A549 (cell line): ENCODE data around the gene TGFBR3. TPM values are rescaled to one million over a fixed set of nuclear protein-coding genes. Genes with fewer than 3 reads are reported as not detected.

Experiments used
- ATAC-seq, 2 experiments: fragments of 200-7000 bp in 1 of 2; fragments of >200 bp in 1 of 2; cut with Nextera tagmentation in 1 of 2; cut with Tn5 transposase in 1 of 2; 3 replicates each; pipeline versions ENCODE4 v1.8.0 to v1.9.1; 2018 to 2020; ENCODE audit warnings: mild to moderate bottlenecking in 1 of 2, moderate library complexity in 1 of 2
- CTCF ChIA-PET: fragments of 300-600 bp; sonication (Branson Sonifier 250); formaldehyde crosslinking; extraction: SDS; loops from one replicate; lab custom pipeline; 2021; ENCODE audit warnings: antibody characterized with exemption, inconsistent platforms; lab: Yijun Ruan, JAX
- POLR2A ChIA-PET: fragments of 350-600 bp; formaldehyde crosslinking; extraction: SDS; loops from one replicate; lab custom pipeline; 2021; ENCODE audit warnings: antibody characterized with exemption, inconsistent platforms; lab: Yijun Ruan, JAX
- DNase-seq, 2 experiments: peaks; one replicate each; pipeline versions ENCODE4 v3.0.0 to v3.0.0-alpha.2; 2011 to 2016; ENCODE audit warnings: low read depth in 1 of 2, low spot score in 1 of 2
- FAIRE-seq: peaks from 2 replicates; lab custom pipeline; 2011; peaks lifted over from hg19 to GRCh38; lab: Jason Lieb, UNC
- H3K27ac ChIP-seq, 2 experiments: fragments of >200 bp; sonication (Bioruptor Twin); formaldehyde crosslinking; 3 replicates each; pipeline ENCODE4 v1.5.1; 2016 to 2017
- H3K4me1 ChIP-seq: fragments of >200 bp; sonication (Bioruptor Twin); formaldehyde crosslinking; 3 replicates; pipeline ENCODE4 v1.6.1; 2016
- H3K4me2 ChIP-seq: fragments of >200 bp; sonication (Bioruptor Twin); formaldehyde crosslinking; 3 replicates; pipeline ENCODE4 v1.6.1; 2016
- H3K4me3 ChIP-seq: fragments of >200 bp; sonication (Bioruptor Twin); formaldehyde crosslinking; 3 replicates; pipeline ENCODE4 v1.5.1; 2016
- H3K9me3 ChIP-seq: fragments of >200 bp; sonication (Bioruptor Twin); formaldehyde crosslinking; 3 replicates; pipeline ENCODE4 v1.6.1; 2016
- BHLHE40 ChIP-seq: IDR thresholded peaks from 2 replicates; pipeline ENCODE4 v1.6.1; 2012; ENCODE audit warnings: low read depth, low read length, inconsistent platforms
- CBX2 ChIP-seq: fragments of 200-600 bp; sonication (generic); IDR thresholded peaks from 2 replicates; pipeline ENCODE4 v1.6.1; 2016; ENCODE audit warnings: low read depth, mild to moderate bottlenecking, borderline replicate concordance
- CEBPB ChIP-seq, 2 experiments: fragments of >200 bp in 1 of 2; sonication (Bioruptor Twin) in 1 of 2; formaldehyde crosslinking in 1 of 2; IDR thresholded peaks; 2 replicates each; pipeline ENCODE4 v1.6.1; 2012 to 2016
- CHD2 ChIP-seq: fragments of 150-350 bp; IDR thresholded peaks from 2 replicates; pipeline ENCODE4 v1.6.1; 2014; ENCODE audit warnings: low read length; ENCODE audit not compliant: partially characterized antibody
- EP300 ChIP-seq, 2 experiments: fragments of >200 bp; sonication (Bioruptor Twin); formaldehyde crosslinking; IDR thresholded peaks; 2 replicates in 1 of 2; 3 replicates in 1 of 2; pipeline ENCODE4 v1.6.1; 2016 to 2017
- FOSL2 ChIP-seq, 2 experiments: fragments of 450-650 bp in 1 of 2; fragments of >200 bp in 1 of 2; sonication (Bioruptor Twin) in 1 of 2; formaldehyde crosslinking; IDR thresholded peaks; 2 replicates each; pipeline versions ENCODE4 v1.5.0 to v1.6.1; 2016 to 2020; ENCODE audit warnings: mild to moderate bottlenecking in 1 of 2, moderate library complexity in 1 of 2
- FOXS1 ChIP-seq: fragments of 250-450 bp; sonication (Bioruptor Pico); IDR thresholded peaks from 2 replicates; pipeline ENCODE4 v1.5.0; 2020; ENCODE audit warnings: mild to moderate bottlenecking, moderate library complexity
- GATA3 ChIP-seq: IDR thresholded peaks from 2 replicates; pipeline ENCODE4 v1.6.1; 2012; ENCODE audit warnings: borderline replicate concordance
- HOXB13 ChIP-seq: fragments of 250-450 bp; sonication (Bioruptor Pico); IDR thresholded peaks from 2 replicates; pipeline ENCODE4 v1.5.0; 2020; ENCODE audit warnings: low read depth, mild to moderate bottlenecking, moderate library complexity
- JUN ChIP-seq, 2 experiments: fragments of >200 bp; sonication (Bioruptor Twin); formaldehyde crosslinking; IDR thresholded peaks; 2 replicates in 1 of 2; 3 replicates in 1 of 2; pipeline ENCODE4 v1.6.1; 2016 to 2017
- KDM1A ChIP-seq: fragments of 200-600 bp; sonication (generic); IDR thresholded peaks from 2 replicates; pipeline ENCODE4 v1.6.1; 2016; ENCODE audit warnings: low read depth, mild to moderate bottlenecking
- KDM5A ChIP-seq: fragments of 200-600 bp; sonication (generic); IDR thresholded peaks from 2 replicates; pipeline ENCODE4 v1.6.1; 2016; ENCODE audit warnings: antibody characterized with exemption, mild to moderate bottlenecking
- MAFK ChIP-seq: fragments of 450-650 bp; IDR thresholded peaks from 2 replicates; pipeline ENCODE4 v1.6.1; 2014; ENCODE audit not compliant: partially characterized antibody
- MAZ ChIP-seq: fragments of 150-350 bp; IDR thresholded peaks from 2 replicates; pipeline ENCODE4 v1.6.1; 2014; ENCODE audit warnings: antibody characterized with exemption, low read depth, low read length, borderline replicate concordance
- MYC ChIP-seq: IDR thresholded peaks from 2 replicates; pipeline ENCODE4 v1.6.1; 2012; ENCODE audit warnings: mild to moderate bottlenecking, inconsistent platforms, low read length, improper control_type of control experiment, borderline replicate concordance
- NR3C1 ChIP-seq: fragments of >200 bp; sonication (Bioruptor Twin); formaldehyde crosslinking; IDR thresholded peaks from 3 replicates; pipeline ENCODE4 v1.6.1; 2017
- PHF8 ChIP-seq: fragments of 200-600 bp; sonication (generic); IDR thresholded peaks from 2 replicates; pipeline ENCODE4 v1.6.1; 2016; ENCODE audit warnings: low read depth, mild to moderate bottlenecking, antibody characterized with exemption, moderate library complexity, borderline replicate concordance
- RARB ChIP-seq: fragments of 250-450 bp; sonication (Bioruptor Pico); IDR thresholded peaks from 2 replicates; pipeline ENCODE4 v1.8.0; 2021; ENCODE audit warnings: mild to moderate bottlenecking, moderate library complexity
- RCOR1 ChIP-seq: fragments of 150-350 bp; IDR thresholded peaks from 2 replicates; pipeline ENCODE4 v1.6.1; 2014; ENCODE audit warnings: antibody characterized with exemption, low read length, low read depth
- RFX5 ChIP-seq: fragments of 450-650 bp; IDR thresholded peaks from 2 replicates; pipeline ENCODE4 v1.7.1; 2014; ENCODE audit warnings: antibody characterized with exemption, mild to moderate bottlenecking, moderate library complexity
- RNF2 ChIP-seq: fragments of 200-600 bp; sonication (generic); IDR thresholded peaks from 2 replicates; pipeline ENCODE4 v1.6.1; 2016; ENCODE audit warnings: low read depth, mild to moderate bottlenecking, antibody characterized with exemption, moderate library complexity, borderline replicate concordance
- SREBF2 ChIP-seq: fragments of 450-650 bp; IDR thresholded peaks from 2 replicates; pipeline ENCODE4 v1.6.1; 2014; ENCODE audit warnings: mild to moderate bottlenecking, moderate library complexity
- TFCP2L1 ChIP-seq: fragments of 250-450 bp; sonication (Bioruptor Pico); IDR thresholded peaks from 2 replicates; pipeline ENCODE4 v1.5.0; 2021; ENCODE audit warnings: mild to moderate bottlenecking
- ZFP36 ChIP-seq: fragments of 450-650 bp; IDR thresholded peaks from 2 replicates; pipeline ENCODE4 v1.6.1; 2014; ENCODE audit warnings: borderline replicate concordance; ENCODE audit not compliant: partially characterized antibody
- ZSCAN20 ChIP-seq: fragments of 250-450 bp; sonication (Bioruptor Pico); IDR thresholded peaks from 2 replicates; pipeline ENCODE4 v1.8.0; 2022; ENCODE audit warnings: mild to moderate bottlenecking, moderate library complexity
- WGBS: methylation state at CpG from one replicate; pipeline ENCODE4 v1.1.6; 2017; ENCODE audit errors: missing lambda C conversion rate; 5-methylcytosine and 5-hydroxymethylcytosine counted together
- polyA plus RNA-seq, 4 experiments: library from polyadenylated mRNA; depleted of rRNA in 3 of 4; stranded (reverse); fragments of >200 nt; fragmentation: RNase III in 1 of 4; extraction: RNeasy Plus Mini Kit Qiagen cat#74134 plus additional on column Dnase treatment in 1 of 4; gene quantifications; 2 replicates in 3 of 4; 3 replicates in 1 of 4; pipeline ENCODE4 v1.2.3, GENCODE V29; 2011 to 2017
- TF ChIP-seq, protein P1 (sequence below): fragments of 450-650 bp; IDR thresholded peaks from 2 replicates; pipeline ENCODE4 v1.6.1; 2014; ENCODE audit warnings: antibody characterized with exemption
- TF ChIP-seq, protein P2 (sequence below): fragments of 150-350 bp; IDR thresholded peaks from 2 replicates; pipeline ENCODE4 v1.6.1; 2014; ENCODE audit warnings: low read depth, mild to moderate bottlenecking, low read length
- TF ChIP-seq, protein P3 (sequence below): fragments of >200 bp; sonication (Bioruptor Twin); formaldehyde crosslinking; IDR thresholded peaks from 2 replicates; pipeline ENCODE4 v1.6.1; 2016
- TF ChIP-seq, protein P4 (sequence below): IDR thresholded peaks from 2 replicates; pipeline ENCODE4 v1.6.1; 2012
- TF ChIP-seq, protein P5 (sequence below): fragments of >200 bp; sonication (Bioruptor Twin); formaldehyde crosslinking; IDR thresholded peaks from 3 replicates; pipeline ENCODE4 v1.6.1; 2016

TGFBR3 gene
- polyA plus RNA-seq, 2 of the 4 experiments (the other 2 are of a cell fraction): 5.0 to 8.9 TPM

DNA sequence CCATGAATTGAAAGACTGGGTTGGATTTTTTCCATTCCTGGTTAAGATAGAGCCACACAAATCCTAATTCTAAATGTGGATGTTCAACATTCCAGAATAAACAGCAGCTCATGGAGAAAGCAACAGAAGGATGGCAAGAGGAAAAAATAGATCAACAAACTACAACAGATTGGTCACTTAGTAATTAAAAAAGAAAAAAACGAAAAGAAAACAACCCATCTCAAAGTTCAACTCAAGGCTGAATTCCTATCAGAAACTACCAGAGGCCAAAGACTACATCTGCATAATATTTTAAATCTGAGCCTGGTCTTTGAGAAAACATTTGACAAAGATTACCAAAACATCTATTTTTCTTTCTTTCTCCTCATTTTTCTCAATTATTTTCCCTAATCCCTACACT is 69.9 kb downstream of the TGFBR3 start (continued):
- TF ChIP-seq ZFP36 (no peak), BHLHE40 (no peak), FOXS1 (no peak), HOXB13 (no peak)
- TF ChIP-seq, all 56 proteins: peak for 0

DNA sequence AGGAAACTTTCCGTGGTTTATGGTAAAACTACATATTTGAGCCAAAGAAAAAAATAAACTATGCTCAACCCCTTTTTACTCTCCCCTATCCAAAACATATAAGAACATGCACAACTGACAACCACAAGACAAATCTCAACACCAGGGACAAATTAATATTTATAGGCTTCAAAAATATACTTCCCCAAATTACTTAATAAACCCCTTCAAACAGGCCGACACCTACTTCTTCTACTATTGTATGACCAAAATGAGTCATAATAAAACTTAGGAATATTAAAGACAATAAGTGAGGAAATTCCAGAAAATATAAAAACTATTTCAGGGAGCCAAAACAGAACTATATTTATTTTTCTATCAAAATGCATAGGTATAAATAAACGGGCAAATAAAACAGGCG is 71.5 kb downstream of the TGFBR3 start:
- ChIA-PET POLR2A (no interaction called here), CTCF (no interaction called here)
- TF ChIP-seq MAFK: no peak
- TF ChIP-seq TFCP2L1 (CRISPR knock-in tag): no peak
- TF ChIP-seq, protein P1, sequence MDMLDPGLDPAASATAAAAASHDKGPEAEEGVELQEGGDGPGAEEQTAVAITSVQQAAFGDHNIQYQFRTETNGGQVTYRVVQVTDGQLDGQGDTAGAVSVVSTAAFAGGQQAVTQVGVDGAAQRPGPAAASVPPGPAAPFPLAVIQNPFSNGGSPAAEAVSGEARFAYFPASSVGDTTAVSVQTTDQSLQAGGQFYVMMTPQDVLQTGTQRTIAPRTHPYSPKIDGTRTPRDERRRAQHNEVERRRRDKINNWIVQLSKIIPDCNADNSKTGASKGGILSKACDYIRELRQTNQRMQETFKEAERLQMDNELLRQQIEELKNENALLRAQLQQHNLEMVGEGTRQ: no peak
- TF ChIP-seq KDM1A: no peak
- no peak for TF ChIP-seq CHD2
- TF ChIP-seq, protein P2, sequence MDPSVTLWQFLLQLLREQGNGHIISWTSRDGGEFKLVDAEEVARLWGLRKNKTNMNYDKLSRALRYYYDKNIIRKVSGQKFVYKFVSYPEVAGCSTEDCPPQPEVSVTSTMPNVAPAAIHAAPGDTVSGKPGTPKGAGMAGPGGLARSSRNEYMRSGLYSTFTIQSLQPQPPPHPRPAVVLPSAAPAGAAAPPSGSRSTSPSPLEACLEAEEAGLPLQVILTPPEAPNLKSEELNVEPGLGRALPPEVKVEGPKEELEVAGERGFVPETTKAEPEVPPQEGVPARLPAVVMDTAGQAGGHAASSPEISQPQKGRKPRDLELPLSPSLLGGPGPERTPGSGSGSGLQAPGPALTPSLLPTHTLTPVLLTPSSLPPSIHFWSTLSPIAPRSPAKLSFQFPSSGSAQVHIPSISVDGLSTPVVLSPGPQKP: no peak
- TF ChIP-seq MAZ: no peak
- TF ChIP-seq JUN (IDR thresholded peaks at IDR 0.05): no peak
- TF ChIP-seq RFX5: no peak
- no peak for TF ChIP-seq PHF8
- no peak for TF ChIP-seq ZFP36
- TF ChIP-seq, protein P3, sequence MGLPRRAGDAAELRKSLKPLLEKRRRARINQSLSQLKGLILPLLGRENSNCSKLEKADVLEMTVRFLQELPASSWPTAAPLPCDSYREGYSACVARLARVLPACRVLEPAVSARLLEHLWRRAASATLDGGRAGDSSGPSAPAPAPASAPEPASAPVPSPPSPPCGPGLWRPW: no peak
- ATAC-seq (no peak), FAIRE-seq (no peak), DNase-seq (no peak)
- no peak overlapping the region for H3K4me2 ChIP-seq
- no peaks in the 10 kb centered on the region for H3K9me3 ChIP-seq
- WGBS: 90% methylated on average over 4 of the region's 4 CpGs
- peaks cover 2% of the 10 kb centered on the region; the same call in 1 of the 3 replicates for H3K4me1 ChIP-seq
- H3K4me3 ChIP-seq: no peak overlapping the region
- H3K27ac ChIP-seq: no peak overlapping the region

DNA sequence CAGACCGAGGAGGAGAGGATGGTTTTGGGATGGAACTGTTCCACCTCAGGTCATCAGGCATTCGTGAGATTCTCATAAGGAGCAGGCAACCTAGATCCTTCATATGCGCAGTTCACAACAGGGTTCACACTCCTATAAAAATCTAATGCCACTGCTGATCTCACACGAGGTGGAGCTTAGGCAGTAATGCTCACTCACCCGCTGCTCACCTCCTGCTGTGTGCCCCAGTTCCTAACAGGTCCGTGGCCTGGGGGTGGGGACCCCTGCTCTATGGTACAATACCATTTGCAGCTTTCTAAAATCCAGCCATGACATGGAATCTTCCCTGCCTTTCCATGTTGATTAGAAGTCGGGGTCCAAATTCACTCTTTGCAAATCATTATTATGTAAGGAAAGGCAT is 72.1 kb downstream of the TGFBR3 start:
- TF ChIP-seq MYC (no peak), CEBPB (IDR thresholded peaks at IDR 0.05) (no peak), RFX5 (no peak), CBX2 (no peak), EP300 (IDR thresholded peaks at IDR 0.05) (no peak), NR3C1 (no peak), RARB (CRISPR knock-in tag) (no peak), ZSCAN20 (CRISPR knock-in tag) (no peak), SREBF2 (no peak), KDM5A (no peak), BHLHE40 (no peak), GATA3 (no peak), RCOR1 (no peak), RNF2 (no peak), FOSL2 (IDR thresholded peaks at IDR 0.05) (no peak), FOSL2 (CRISPR knock-in tag; IDR thresholded peaks at IDR 0.05) (no peak)
- TF ChIP-seq, protein P1: no peak
- TF ChIP-seq, protein P4, sequence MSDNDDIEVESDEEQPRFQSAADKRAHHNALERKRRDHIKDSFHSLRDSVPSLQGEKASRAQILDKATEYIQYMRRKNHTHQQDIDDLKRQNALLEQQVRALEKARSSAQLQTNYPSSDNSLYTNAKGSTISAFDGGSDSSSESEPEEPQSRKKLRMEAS: no peak
- TF ChIP-seq, protein P5, sequence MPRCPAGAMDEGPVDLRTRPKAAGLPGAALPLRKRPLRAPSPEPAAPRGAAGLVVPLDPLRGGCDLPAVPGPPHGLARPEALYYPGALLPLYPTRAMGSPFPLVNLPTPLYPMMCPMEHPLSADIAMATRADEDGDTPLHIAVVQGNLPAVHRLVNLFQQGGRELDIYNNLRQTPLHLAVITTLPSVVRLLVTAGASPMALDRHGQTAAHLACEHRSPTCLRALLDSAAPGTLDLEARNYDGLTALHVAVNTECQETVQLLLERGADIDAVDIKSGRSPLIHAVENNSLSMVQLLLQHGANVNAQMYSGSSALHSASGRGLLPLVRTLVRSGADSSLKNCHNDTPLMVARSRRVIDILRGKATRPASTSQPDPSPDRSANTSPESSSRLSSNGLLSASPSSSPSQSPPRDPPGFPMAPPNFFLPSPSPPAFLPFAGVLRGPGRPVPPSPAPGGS: no peak
- TF ChIP-seq, protein P2: no peak
- TF ChIP-seq, all 56 proteins: peak for 0
- POLR2A ChIA-PET: no interaction called here
- no peaks in the 10 kb centered on the region for H3K4me1 ChIP-seq
- no peaks in the 10 kb centered on the region for H3K9me3 ChIP-seq
- CTCF ChIA-PET: interaction anchor here (0.8 kb wide), 1 partner anchor 10 kb away, joined by 4 read pairs; no protein-coding TSS in a partner anchor
- no peak overlapping the region for H3K4me3 ChIP-seq
- DNase-seq: no peak
- no peak overlapping the region for H3K27ac ChIP-seq
- WGBS: 79% methylated on average over 7 of the region's 7 CpGs
- no peak for ATAC-seq
- no peak for FAIRE-seq
- H3K4me2 ChIP-seq: no peak overlapping the region
